Superior temporal gyrus (tissue), 1 donor: ENCODE measurements around the gene CELA2A.
"Not testable (repeated sequence)": the region's sequence is repeated elsewhere in the genome, so short reads cannot be mapped to it uniquely, and the experiment has no call there.

Experiments
- DNase-seq: peaks from one replicate; pipeline ENCODE4 v3.0.0-alpha.2; 2016; ENCODE audit errors: extremely low spot score

Gene CELA2A

GRCh38 chr1:15424981-15425380, 31.6 kb upstream of the CELA2A start:
- DNase-seq, result no peak

- no peak for DNase-seq
Observed at GRCh38 chr1:15425521-15425920, 31.0 kb upstream of the CELA2A start.

DNA sequence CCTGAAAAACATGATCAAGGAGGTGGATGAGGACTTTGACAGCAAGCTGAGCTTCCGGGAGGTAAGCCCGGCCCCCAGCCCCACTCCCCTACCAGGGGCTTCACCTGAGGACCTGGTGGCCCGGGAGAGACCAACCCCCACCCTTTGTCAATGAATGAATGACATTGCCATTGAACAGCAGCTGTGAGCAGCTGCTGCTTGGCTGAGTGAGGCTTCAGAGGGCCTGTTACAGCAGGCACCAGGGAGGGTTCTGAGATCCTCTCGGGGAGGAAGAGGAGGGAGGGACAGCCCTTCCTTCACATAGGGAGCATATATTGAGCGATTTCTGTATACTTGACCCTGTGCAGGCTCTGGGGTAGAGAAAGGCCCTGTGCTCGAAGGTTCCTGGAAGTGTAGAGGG, 30.6 kb upstream of the CELA2A start:
- DNase-seq, result no peak

GRCh38 chr1:15426492-15427279, 29.8 kb upstream of the CELA2A start:
- DNase-seq, result no peak

DNA sequence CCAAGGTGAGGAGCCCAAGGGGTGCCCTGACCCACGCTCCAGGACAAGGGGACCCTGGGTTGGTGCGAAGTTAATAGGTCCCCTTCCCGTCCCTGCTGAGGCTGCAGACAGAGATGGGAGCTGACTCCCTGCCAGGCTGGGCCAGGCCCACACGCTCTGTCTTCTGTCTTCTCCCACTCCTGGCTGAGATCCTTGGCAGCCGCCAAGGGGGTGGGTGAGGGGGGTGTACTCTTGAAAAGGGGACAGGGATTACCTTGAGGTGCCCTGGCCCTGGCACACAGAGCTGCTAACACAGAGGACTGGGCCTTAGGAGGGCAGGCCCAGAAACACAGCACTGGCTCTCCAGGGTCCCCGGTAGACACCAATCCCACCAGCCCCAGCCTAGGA, 29.3 kb upstream of the CELA2A start:
- DNase-seq, result no peak

DNA sequence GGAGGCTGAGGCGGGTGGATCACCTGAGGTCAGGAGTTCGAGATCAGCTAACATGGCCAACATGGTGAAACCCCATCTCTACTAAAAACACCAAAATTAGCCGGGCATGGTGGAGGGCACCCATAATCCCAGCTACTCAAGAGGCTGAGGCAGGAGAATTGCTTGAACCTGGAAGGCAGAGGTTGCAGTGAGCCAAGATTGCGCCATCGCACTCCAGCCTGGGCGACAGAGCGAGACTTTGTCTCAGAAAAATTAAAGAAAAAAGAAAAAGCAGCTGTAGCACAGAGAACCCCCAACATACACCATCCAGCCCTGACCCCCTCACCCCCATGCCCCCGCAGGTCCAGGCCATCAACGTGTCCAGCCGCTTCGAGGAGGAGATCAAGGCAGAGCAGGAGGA, 28.3 kb upstream of the CELA2A start:
- not testable (repeated sequence) for DNase-seq

GRCh38 chr1:15428815-15429435, 27.6 kb upstream of the CELA2A start:
- DNase-seq, result no peak

DNA sequence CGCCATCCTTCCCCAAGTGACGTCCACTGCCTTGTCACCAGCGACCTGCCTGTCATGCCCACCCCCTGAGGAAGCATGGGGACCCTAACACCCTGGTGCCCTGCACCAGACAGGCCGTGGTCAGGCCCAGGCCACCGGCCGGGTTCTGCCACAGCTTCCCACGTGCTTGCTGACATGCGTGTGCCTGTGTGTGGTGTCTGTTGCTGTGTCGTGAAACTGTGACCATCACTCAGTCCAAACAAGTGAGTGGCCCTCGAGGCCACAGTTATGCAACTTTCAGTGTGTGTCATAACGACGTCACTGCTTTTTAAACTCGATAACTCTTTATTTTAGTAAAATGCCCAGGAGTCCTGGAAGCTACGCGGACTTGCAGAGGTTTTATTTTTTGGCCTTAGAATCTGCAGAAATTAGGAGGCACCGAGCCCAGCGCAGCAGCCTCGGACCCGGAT, 26.8 kb upstream of the CELA2A start:
- DNase-seq, result no peak

GRCh38 chr1:15430787-15431570, 25.6 kb upstream of the CELA2A start:
- DNase-seq, result peak; percentile 85

GRCh38 chr1:15431571-15431948, 25.0 kb upstream of the CELA2A start:
- no peak for DNase-seq

GRCh38 chr1:15432324-15432723, 24.2 kb upstream of the CELA2A start:
- no peak for DNase-seq

DNA sequence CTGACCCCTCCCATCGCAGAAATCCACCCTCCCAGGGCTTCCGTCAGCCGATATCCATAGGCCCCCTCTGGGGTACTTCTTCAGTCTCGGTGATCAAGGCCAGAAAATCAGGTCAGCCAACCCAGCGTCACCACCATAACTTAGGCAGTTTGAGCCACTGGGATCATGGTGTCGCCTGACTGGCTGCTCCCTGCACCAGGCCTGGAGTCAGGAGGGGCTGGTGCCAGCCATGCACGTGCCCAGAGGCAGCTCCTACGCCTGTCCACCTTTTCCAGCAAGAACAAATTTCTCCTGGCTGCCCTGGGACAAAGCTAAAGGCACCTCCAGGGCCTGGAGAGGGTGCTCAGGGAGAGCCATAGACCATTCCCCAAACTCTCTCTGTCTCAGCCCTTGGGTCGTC, 23.1 kb upstream of the CELA2A start:
- DNase-seq, result no peak

- DNase-seq, result not testable (repeated sequence)
Observed at GRCh38 chr1:15434739-15435138, 21.8 kb upstream of the CELA2A start.

- DNase-seq, result no peak
Observed at GRCh38 chr1:15435239-15436077, 21.1 kb upstream of the CELA2A start.

DNA sequence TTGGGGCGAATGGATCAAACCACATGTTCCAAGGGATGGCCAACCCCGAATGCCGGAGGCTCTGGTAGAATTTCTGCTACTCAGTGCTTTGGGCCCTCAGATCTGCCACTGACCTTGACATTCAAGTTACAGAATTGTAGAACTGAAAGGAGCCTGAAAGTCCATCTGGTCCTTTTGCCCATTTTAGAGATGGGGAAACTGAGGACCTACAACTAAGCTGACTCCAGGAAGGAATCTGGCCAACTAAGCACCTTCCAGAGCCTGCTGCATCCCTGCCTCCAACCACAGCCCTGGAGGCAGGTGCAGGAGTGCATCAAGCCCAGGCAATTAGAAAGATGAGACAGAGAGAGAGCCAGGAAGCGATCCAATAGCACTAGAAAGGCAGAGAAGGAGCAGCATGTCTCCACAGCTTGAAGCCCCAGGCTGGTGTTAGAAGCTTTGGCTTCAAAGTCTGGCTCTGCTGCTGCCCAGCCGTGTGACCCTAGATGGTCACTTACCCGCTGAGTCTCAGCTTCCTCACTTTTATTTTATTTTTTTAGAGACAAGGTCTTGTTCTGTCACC, 19.6 kb upstream of the CELA2A start:
- no peak for DNase-seq

- DNase-seq, result no peak
Observed at GRCh38 chr1:15439325-15439724, 17.2 kb upstream of the CELA2A start.

GRCh38 chr1:15440357-15440756, 16.2 kb upstream of the CELA2A start:
- no peak for DNase-seq

DNA sequence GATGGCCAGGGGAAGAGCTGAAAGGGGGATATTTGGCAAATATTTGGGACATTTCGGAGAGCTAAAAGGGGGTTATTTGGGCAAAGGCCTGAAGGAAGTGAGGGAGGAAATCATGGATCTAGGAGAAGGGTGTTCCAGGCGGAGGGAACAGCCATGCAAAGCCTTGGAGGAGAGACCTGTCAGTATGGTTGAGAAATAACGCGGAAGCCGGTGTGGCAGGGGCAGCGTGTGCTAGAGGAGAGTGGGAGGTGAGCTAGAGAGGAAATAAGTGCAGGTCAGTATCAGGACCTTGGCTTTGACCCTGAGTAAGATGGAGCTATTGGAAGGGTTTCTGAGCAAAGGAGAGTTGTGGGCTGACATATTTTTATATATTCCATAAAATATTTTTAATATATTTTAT, 15.3 kb upstream of the CELA2A start:
- no peak for DNase-seq

DNA sequence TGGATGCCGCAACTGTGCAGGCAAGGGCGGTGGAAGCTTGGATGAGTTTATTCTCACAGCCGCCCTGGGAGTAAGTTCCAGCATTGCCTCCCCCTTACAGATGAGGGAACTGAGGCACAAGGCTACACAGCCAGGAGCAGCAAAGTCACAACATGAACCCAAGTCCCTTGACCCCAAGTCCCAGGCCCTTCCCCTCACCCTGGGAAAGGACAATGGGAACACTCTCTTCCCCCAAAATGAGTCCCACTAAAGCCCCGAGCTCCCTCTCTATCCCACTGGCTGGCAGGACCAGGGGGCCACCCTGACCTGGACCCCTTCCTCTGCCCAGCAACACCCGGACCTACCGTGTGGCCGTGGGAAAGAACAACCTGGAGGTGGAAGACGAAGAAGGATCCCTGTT, 14.4 kb upstream of the CELA2A start:
- DNase-seq, result no peak

- DNase-seq, result no peak
Observed at GRCh38 chr1:15442759-15443158, 13.8 kb upstream of the CELA2A start.

- no peak for DNase-seq
Observed at GRCh38 chr1:15443281-15443680, 13.3 kb upstream of the CELA2A start.
